Prostate gland (tissue), 2 donors: Measurements from ENCODE around the gene VASH2.

Source experiments
- CTCF ChIP-seq, 4 experiments: fragments of 200-600 bp in 2 of 4; fragments of 450-650 bp in 2 of 4; sonication (generic) in 2 of 4; IDR thresholded peaks; 1 replicate in 3 of 4; 2 replicates in 1 of 4; pipeline ENCODE4 v1.5.1; 2016 to 2019; ENCODE audit warnings: antibody characterized with exemption in 4 of 4, mild to moderate bottlenecking in 2 of 4, moderate library complexity in 2 of 4
- POLR2AphosphoS5 ChIP-seq: sonication (generic); formaldehyde crosslinking; IDR thresholded peaks from one replicate; pipeline ENCODE4 v1.6.1; 2017; ENCODE audit warnings: antibody characterized with exemption

GRCh38 chr1:212938846-212939245 lies 11.5 kb upstream of the VASH2 start:
- no peak for TF ChIP-seq CTCF (IDR thresholded peaks at IDR 0.05)
- TF ChIP-seq POLR2AphosphoS5, result no peak
